Motor neuron (in vitro differentiated cells): ENCODE measurements around the gene SYTL5. TPM values are rescaled to one million over a fixed set of nuclear protein-coding genes. Genes with fewer than 3 reads are reported as not detected.

Source experiments
- ATAC-seq, 8 experiments: fragments of 200-7000 bp; cut with Tn5 transposase; replicated peaks in 6 of 8; 2 replicates each; pipeline ENCODE4 v1.8.0; 2021; ENCODE audit warnings: mild to moderate bottlenecking in 8 of 8, moderate library complexity in 8 of 8
- H3K27ac ChIP-seq, 2 donors: fragments of 250-450 bp; sonication (Bioruptor Pico); 2 replicates each; pipeline ENCODE4 v1.9.0; 2021; ENCODE audit warnings: antibody characterized with exemption in 2 of 2, mild to moderate bottlenecking in 2 of 2, moderate library complexity in 1 of 2
- H3K4me1 ChIP-seq, 2 donors: fragments of 250-450 bp; sonication (Bioruptor Pico); replicated peaks in 1 of 2; 2 replicates each; pipeline ENCODE4 v1.6.1; 2021; ENCODE audit warnings: antibody characterized with exemption in 2 of 2, mild to moderate bottlenecking in 2 of 2, moderate library complexity in 1 of 2
- H3K4me3 ChIP-seq, 5 donors: fragments of 250-450 bp; sonication (Bioruptor Pico); 2 replicates each; pipeline ENCODE4 v1.9.0; 2021; ENCODE audit warnings: antibody characterized with exemption in 5 of 5, mild to moderate bottlenecking in 5 of 5, moderate library complexity in 4 of 5
- WGBS, 10 experiments: fragments of 450-650 bp; shearing (Covaris generic); methylation state at CpG; one replicate each; pipeline ENCODE4 v1.0.0; 2022; 5-methylcytosine and 5-hydroxymethylcytosine counted together
- in situ Hi-C, 9 experiments: fragments of 400-800 bp; cut with MboI; loops; one replicate each; pipeline ENCODE4 v1.15.0; 2021; ENCODE audit warnings: low sequenced_read_pairs in 9 of 9, low pct_unique_long_range_greater_than_20kb in 2 of 9; ENCODE audit not compliant: unreplicated experiment in 9 of 9
- total RNA-seq, 8 experiments: library from RNA; unstranded; fragments of 300-600 nt; gene quantifications; 2 replicates each; pipeline versions ENCODE4 v1.2.3 to v1.2.4, GENCODE V29; 2022

The SYTL5 gene
- total RNA-seq, 8 experiments from 2014 or later = 0.09 to 30.3 (median 0.62) TPM

DNA sequence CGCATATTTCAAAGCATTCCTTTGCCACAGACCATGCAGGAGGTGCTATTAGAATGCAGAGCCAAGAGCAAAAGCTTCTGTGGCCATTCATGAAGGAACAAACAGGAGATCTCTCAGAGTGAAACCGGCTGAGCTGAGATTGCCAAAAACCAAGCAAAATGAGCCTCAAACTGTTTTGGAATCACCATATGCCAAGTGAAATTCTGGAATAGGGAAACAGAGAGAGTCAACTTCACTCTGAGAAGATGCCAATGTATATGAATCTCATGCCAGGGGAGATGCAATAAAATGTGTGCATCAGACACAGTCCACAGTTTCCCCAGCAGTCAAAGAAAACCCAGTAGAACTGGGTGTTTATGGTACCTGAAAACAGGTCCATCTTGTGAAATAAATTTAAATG lies 172.0 kb downstream of the SYTL5 start:
- Histone ChIP-seq H3K27ac (no peak overlapping the region), H3K4me1 (no peaks in the 10 kb centered on the region), H3K4me3 (no peak overlapping the region)
- in situ Hi-C loops = loop anchor here in 1 of 9 experiments (25.0 kb wide), 1 partner anchor 109 kb away; no protein-coding TSS in a partner anchor
- 33 to 100% (median 50%) methylated on average over 1 of the region's 2 CpGs; no CpG with 5 or more reads in 5 of the 10 experiments for WGBS, 10 experiments
- no peak for ATAC-seq

Other genes starting within 250 kb of the SYTL5 start
- gene CYBB, start 226.5 kb upstream of the SYTL5 start, total RNA-seq = under 1 TPM in 6 of 8 experiments, not detected in 2; 0.07 to 0.49 (median 0.17) TPM
- gene DYNLT3, start 159.0 kb upstream of the SYTL5 start, total RNA-seq = 10 to 100 TPM; 14.4 to 65.9 (median 37.8) TPM
- 100 to 1,000 TPM in 1 of 8 experiments, 10 to 100 TPM in 3, 1 to 10 TPM in 2, under 1 TPM in 2; 0.73 to 128 (median 8.5) TPM for gene SRPX, start 214.3 kb downstream of the SYTL5 start, total RNA-seq